Esophagus squamous epithelium (tissue), 5 donors: ENCODE results near the gene INO80E. TPM values are rescaled to one million over a fixed set of nuclear protein-coding genes. Genes with fewer than 3 reads are reported as not detected.

Source experiments
- DNase-seq: peaks from one replicate; lab custom pipeline; 2025; lab: John Stamatoyannopoulos, UW
- H3K27ac ChIP-seq, 4 donors: fragments of 200-600 bp; sonication (generic); one replicate each; pipeline ENCODE4 v1.5.1; 2016 to 2019; ENCODE audit warnings: mild to moderate bottlenecking in 1 of 4
- H3K27me3 ChIP-seq, 4 donors: fragments of 200-600 bp; sonication (generic); 1 replicate in 3 of 4; 2 replicates in 1 of 4; pipeline versions ENCODE4 v1.5.1 to v1.6.0; 2017 to 2021; ENCODE audit warnings: antibody characterized with exemption in 1 of 4
- H3K36me3 ChIP-seq, 3 donors: fragments of 200-600 bp; sonication (generic); one replicate each; pipeline ENCODE4 v1.5.1; 2016 to 2019
- H3K4me1 ChIP-seq, 3 donors: fragments of 200-600 bp; sonication (generic); one replicate each; pipeline ENCODE4 v1.5.1; 2017 to 2019
- H3K4me3 ChIP-seq, 4 donors: fragments of 200-600 bp; sonication (generic); 1 replicate in 3 of 4; 2 replicates in 1 of 4; pipeline ENCODE4 v1.5.1; 2016 to 2019; ENCODE audit warnings: mild to moderate bottlenecking in 2 of 4, moderate library complexity in 1 of 4
- H3K9me3 ChIP-seq, 3 donors: fragments of 200-600 bp; sonication (generic); one replicate each; pipeline ENCODE4 v1.5.1; 2016 to 2019
- POLR2A ChIP-seq, 4 donors: fragments of 450-650 bp; IDR thresholded peaks; one replicate each; pipeline ENCODE4 v1.6.1; 2017; ENCODE audit warnings: antibody characterized with exemption in 4 of 4, mild to moderate bottlenecking in 4 of 4, moderate library complexity in 3 of 4
- WGBS, 2 donors: methylation state at CpG; one replicate each; pipeline ENCODE4 v1.1.5; 2018; 5-methylcytosine and 5-hydroxymethylcytosine counted together
- intact Hi-C: fragments of 100-400 bp; cut with DNase I; formaldehyde crosslinking; loops from one replicate; pipeline ENCODE4 v1.15.0; 2022
- total RNA-seq, 4 donors: library from RNA; depleted of rRNA; stranded (reverse); fragments of >200 nt; gene quantifications; one replicate each; pipeline ENCODE4 v1.1.0, GENCODE V29; 2016
- TF ChIP-seq, protein P1 (sequence below), 6 experiments: fragments of 450-650 bp in 4 of 6; fragments of 200-600 bp in 2 of 6; sonication (generic) in 2 of 6; IDR thresholded peaks; one replicate each; pipeline ENCODE4 v1.5.1; 2016 to 2019; ENCODE audit warnings: antibody characterized with exemption in 6 of 6, mild to moderate bottlenecking in 4 of 6, moderate library complexity in 4 of 6
- donor health status: DM: yes; HTN: yes; CAD: no.

INO80E gene
- total RNA-seq, 4 donors from 2014 or later = 34.3 to 59.9 (median 48.0) TPM

DNA sequence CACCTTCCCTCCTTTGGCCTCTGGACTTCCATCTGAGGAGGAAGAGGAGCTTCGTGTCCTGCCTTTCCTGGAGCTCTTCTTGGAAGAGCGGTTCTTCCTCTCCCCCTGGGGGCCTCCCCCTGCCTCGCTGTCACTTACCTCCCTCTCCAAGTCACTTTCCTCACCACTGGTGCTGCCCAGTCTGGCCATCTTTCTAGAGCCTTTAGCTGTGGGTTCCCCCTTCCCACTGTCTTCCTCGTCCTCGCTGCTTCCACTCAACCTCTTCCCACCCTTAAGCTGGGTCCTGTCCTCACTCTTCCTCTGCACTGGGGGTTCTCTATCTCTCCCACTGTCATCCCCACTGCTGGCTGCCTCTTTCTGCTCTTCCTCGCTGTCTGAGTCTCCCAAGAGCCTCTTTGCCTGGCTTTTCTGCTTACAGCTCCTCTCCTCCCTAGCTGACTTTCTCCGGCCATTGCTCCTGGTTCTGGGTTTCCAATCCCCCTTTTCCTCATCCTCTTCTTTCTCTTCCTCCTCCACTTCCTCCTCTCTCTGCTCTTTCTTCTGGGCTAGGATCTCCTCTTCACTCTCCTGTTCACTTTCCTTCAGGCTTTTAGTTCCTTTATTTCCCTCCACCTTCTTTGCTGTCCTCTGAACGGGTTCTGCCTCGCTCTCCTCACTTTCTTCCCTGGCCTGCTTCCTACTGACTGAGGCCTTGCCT, 2.0 kb upstream of the INO80E start:
- no peaks in the 10 kb centered on the region for H3K9me3 ChIP-seq
- TF ChIP-seq, protein P1, sequence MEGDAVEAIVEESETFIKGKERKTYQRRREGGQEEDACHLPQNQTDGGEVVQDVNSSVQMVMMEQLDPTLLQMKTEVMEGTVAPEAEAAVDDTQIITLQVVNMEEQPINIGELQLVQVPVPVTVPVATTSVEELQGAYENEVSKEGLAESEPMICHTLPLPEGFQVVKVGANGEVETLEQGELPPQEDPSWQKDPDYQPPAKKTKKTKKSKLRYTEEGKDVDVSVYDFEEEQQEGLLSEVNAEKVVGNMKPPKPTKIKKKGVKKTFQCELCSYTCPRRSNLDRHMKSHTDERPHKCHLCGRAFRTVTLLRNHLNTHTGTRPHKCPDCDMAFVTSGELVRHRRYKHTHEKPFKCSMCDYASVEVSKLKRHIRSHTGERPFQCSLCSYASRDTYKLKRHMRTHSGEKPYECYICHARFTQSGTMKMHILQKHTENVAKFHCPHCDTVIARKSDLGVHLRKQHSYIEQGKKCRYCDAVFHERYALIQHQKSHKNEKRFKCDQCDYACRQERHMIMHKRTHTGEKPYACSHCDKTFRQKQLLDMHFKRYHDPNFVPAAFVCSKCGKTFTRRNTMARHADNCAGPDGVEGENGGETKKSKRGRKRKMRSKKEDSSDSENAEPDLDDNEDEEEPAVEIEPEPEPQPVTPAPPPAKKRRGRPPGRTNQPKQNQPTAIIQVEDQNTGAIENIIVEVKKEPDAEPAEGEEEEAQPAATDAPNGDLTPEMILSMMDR (IDR thresholded peaks at IDR 0.05) = no peak
- no peak for TF ChIP-seq POLR2A (IDR thresholded peaks at IDR 0.05)
- peaks cover 19 to 35% (median 20%) of the 10 kb centered on the region in 3 donors for H3K4me1 ChIP-seq
- peak overlapping the region in 2 of 4 donors; percentile 77 to 96 for H3K4me3 ChIP-seq
- intact Hi-C loops = no loop called here
- no peak for DNase-seq
- 86 to 88% methylated on average over 9 of the region's 9 CpGs for WGBS, 2 donors
- H3K27me3 ChIP-seq = no peaks in the 10 kb centered on the region
- peaks cover 8 to 66% (median 28%) of the 10 kb centered on the region in 3 donors for H3K36me3 ChIP-seq
- peak overlapping the region; percentile 90 to 98 (median 96) for H3K27ac ChIP-seq

DNA sequence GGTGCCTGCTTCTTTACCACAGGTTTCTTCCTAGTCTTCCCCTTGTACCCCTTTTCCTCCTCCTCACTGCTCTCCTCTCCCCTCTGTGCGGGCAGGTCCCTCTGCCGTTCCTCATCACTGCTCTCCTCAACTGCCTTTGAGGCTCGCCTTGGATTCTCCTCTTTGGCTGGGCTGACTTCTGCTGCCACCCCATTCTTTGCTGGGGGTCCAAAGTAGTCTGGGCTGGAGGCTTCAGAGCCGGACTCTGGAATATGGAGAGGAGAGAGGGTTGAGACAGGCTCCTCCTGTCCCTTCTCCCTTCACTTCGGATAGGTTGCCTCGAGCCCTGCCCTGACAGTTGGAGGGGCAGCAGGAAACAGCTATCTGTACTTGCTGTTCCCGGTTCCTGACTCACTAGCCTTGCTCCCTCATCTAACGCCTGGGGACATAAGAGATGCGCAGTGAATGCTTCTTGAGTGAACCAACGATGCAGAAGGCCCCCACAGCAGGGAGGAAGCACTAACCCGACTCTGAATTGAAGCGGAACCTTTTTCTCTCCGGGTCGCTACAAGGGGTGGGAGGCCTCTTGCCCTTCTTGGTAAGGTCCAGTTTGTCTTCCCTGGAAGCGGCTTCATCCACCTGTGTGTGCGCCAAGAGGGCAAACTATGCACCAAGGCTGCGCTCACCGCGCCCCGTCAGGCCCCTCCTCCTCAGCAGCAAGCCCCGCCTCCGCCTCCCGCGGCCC, 1.3 kb upstream of the INO80E start:
- Histone ChIP-seq H3K27me3 (no peaks in the 10 kb centered on the region), H3K9me3 (no peaks in the 10 kb centered on the region), H3K36me3 (peaks cover 8 to 66% (median 27%) of the 10 kb centered on the region in 3 donors), H3K27ac (peak overlapping the region; percentile 90 to 98 (median 96)), H3K4me1 (peaks cover 19 to 35% (median 20%) of the 10 kb centered on the region in 3 donors), H3K4me3 (peak overlapping the region; percentile 58 to 96 (median 82))
- TF ChIP-seq, protein P1 (IDR thresholded peaks at IDR 0.05) = no peak
- no peak for TF ChIP-seq POLR2A (IDR thresholded peaks at IDR 0.05)
- no peak for DNase-seq
- intact Hi-C loops = no loop called here
- WGBS, 2 donors = 15 to 27% methylated on average over 3 to 9 of the region's 24 CpGs

DNA sequence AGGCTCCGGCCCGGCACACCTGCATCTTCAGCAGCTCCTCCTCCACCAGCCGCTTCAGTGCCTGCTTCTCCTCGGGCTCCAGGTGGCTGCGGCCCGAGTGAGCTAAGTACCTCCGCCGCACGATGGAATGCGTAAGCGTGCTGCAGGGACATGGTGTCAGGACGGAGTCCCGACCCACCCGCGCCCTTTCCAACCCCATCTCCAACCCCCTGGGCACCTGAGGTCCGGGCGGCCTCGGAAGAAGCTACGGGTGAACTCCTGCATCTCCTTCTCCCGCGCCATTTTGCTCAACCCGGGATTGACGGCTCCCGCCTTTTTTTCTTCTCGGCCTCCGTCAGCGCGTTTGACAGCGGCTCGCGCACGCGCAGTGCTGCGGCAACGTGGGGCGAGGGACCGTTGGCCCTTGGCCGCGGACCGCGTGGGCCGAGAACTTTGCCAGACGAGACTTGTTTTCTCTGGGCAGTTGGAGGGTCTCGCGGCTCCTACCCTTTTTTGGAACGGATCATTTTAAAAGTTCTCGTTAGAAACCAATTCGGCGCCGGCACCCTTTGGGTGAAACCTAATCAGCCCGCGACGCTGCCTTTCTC, 624 bp upstream of the INO80E start, which contains the start of gene HIRIP3:
Gene HIRIP3, minus strand, starts transcription at position 294 of the 587 bp plus-strand sequence. Its CDS starts 12 bp downstream, at position 282.
- intact Hi-C loops = no loop called here
- H3K36me3 ChIP-seq = peaks cover 5 to 66% (median 27%) of the 10 kb centered on the region in 3 donors
- H3K4me3 ChIP-seq = peak within 1 kb of the TSS; percentile 58 to 96 (median 82)
- H3K27ac ChIP-seq = peak within 1 kb of the TSS; percentile 90 to 98 (median 96)
- H3K27me3 ChIP-seq = no peaks in the 10 kb centered on the region
- no peak for TF ChIP-seq POLR2A (IDR thresholded peaks at IDR 0.05)
- TF ChIP-seq, protein P1 (IDR thresholded peaks at IDR 0.05) = no peak
- H3K9me3 ChIP-seq = no peaks in the 10 kb centered on the region
- H3K4me1 ChIP-seq = peaks cover 19 to 35% (median 20%) of the 10 kb centered on the region in 3 donors
- 0% methylated on average over 1 of the region's 53 CpGs; no CpG with 5 or more reads in 1 of the 2 donors for WGBS, 2 donors
- DNase-seq = peak; percentile 63

DNA sequence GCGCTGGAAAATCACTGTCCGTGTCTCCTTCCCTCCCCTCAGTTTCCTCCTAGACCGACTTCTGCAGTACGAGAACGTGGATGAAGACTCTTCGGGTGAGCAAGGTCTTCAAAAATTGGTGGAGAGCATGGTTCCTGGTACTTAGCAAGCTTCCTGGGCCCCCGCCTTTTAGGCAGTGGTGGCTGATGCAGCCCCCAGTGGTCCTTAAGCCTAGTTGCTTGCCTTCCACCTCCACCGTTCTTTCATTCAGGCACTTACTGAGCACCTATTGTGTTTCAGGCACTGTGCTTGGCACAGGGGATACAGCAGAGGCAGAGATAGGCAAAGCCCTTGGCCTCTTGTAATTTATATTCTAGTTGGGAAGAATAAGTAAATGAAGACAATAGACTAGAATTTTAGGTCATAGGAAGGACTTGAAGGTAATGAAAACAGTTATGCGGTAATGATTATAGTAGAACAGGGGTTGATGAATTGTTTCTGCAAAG, 767 bp downstream of the INO80E start:
- no peak for DNase-seq
- Histone ChIP-seq H3K4me1 (peaks cover 19 to 35% (median 20%) of the 10 kb centered on the region in 3 donors), H3K9me3 (no peaks in the 10 kb centered on the region), H3K4me3 (peak overlapping the region; percentile 58 to 96 (median 82)), H3K27ac (peak overlapping the region; percentile 90 to 98 (median 96)), H3K36me3 (peaks cover 0 to 66% (median 24%) of the 10 kb centered on the region in 3 donors), H3K27me3 (no peaks in the 10 kb centered on the region)
- intact Hi-C loops = no loop called here
- TF ChIP-seq, protein P1 (IDR thresholded peaks at IDR 0.05) = no peak
- TF ChIP-seq POLR2A (IDR thresholded peaks at IDR 0.05) = no peak
- 21 to 36% methylated on average over 5 to 9 of the region's 9 CpGs for WGBS, 2 donors
